Measurements from ENCODE around the gene REL.
A peak's percentile ranks its signal among the peaks of the same experiment; 100 is the strongest.

Gene REL

DNA sequence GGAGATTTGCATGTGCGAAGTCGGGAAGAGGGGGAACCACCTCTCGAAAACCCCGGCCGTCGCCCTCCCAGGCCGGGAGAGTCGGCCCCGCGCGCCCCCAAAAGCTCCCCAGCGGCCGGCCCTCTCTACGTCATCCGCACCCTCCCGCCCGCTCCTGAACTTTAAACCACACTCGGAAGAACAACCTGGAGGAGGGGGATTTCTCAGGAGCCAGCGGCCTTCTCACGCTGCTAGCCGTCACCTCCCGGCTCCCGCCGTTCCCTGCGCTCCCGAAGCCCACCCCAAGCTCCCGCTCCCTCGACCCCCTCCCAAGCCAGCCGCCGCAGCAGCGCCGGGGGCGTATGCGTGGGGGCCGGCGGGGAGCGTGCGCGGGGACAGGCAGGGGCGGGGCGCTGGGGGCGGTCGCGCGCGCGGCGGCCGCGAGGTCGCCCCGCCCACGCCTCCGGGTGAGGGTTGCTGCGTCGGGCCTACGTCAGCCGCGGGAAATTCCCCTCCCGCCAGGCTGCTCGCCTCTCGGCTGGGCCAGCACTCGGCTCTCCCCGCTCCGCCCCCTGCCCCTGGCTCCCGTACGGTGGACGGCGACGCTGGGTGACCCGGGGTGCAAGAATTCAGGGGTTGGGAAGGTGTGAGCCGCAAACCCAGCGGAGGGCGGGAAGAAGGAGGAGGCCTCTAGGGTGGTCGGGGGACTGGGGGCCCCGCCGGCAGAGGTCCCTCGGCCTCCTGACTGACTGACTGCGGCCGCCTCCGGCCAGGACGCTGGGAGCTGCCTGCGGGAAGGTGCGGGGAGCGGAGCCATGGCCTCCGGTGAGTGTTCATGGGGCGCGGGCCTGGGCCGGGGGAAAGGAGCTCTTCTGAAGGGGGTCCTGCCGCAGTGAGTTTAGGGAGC is at the start of gene REL:
Gene REL, plus strand, starts transcription at position 528 of the 886 bp plus-strand sequence. Its CDS starts 267 bp downstream, at position 795.
- no peaks in the 10 kb centered on the region for H3K9me3 ChIP-seq (ENCODE audit: control insufficient read depth in 5 of 5, low read length in 5 of 5)
- H3K36me3 ChIP-seq (ENCODE audit: control insufficient read depth in 5 of 5, insufficient read depth in 5 of 5, low read length in 5 of 5): no peaks in the 10 kb centered on the region
- no peaks in the 10 kb centered on the region for H3K27me3 ChIP-seq (ENCODE audit: control insufficient read depth in 5 of 5, insufficient read depth in 4 of 5, low read length in 5 of 5)
- H3K9ac ChIP-seq (ENCODE audit: low read length in 5 of 5): peak within 1 kb of the TSS; percentile 90 to 99 (median 97)
- peaks cover 0 to 32% (median 29%) of the 10 kb centered on the region in 5 donors for H3K4me1 ChIP-seq (ENCODE audit: control insufficient read depth in 5 of 5, insufficient read depth in 5 of 5, low read length in 5 of 5)
- peak within 1 kb of the TSS; percentile 95 for H3K27ac ChIP-seq (ENCODE audit: low read depth, low read length)
- H3K4me3 ChIP-seq (ENCODE audit: low read depth in 1 of 5, low read length in 5 of 5): peak within 1 kb of the TSS; percentile 83 to 95 (median 91)

DNA sequence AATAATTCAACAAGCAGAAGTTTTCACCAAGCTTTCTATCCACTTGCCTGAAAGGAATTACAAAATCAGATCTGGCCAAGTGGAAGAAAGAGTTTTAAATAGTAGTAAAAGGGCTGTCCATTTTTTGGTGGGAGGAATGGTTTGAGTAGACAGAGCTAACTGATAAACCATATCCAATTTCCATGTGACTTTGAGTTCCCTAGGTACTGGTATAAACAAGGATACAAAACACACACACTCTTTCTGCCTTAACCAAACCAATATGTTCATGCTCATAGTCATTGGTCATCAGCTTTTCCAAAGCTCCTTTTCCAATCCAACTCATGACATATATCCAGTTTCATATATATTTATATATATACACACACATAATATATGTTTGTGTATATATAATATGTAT is 49.5 kb upstream of the REL start:
- no peak overlapping the region for H3K9ac ChIP-seq (ENCODE audit: low read length in 5 of 5)
- H3K9me3 ChIP-seq (ENCODE audit: control insufficient read depth in 5 of 5, low read length in 5 of 5): no peaks in the 10 kb centered on the region
- peaks cover 0 to 3% (median 0%) of the 10 kb centered on the region in 5 donors for H3K27me3 ChIP-seq (ENCODE audit: control insufficient read depth in 5 of 5, insufficient read depth in 4 of 5, low read length in 5 of 5)
- H3K4me1 ChIP-seq (ENCODE audit: control insufficient read depth in 5 of 5, insufficient read depth in 5 of 5, low read length in 5 of 5): peaks cover 0 to 6% (median 0%) of the 10 kb centered on the region in 5 donors
- H3K36me3 ChIP-seq (ENCODE audit: control insufficient read depth in 5 of 5, insufficient read depth in 5 of 5, low read length in 5 of 5): no peaks in the 10 kb centered on the region
- no peak overlapping the region for H3K27ac ChIP-seq (ENCODE audit: low read depth, low read length)
- no peak overlapping the region for H3K4me3 ChIP-seq (ENCODE audit: low read depth in 1 of 5, low read length in 5 of 5)

DNA sequence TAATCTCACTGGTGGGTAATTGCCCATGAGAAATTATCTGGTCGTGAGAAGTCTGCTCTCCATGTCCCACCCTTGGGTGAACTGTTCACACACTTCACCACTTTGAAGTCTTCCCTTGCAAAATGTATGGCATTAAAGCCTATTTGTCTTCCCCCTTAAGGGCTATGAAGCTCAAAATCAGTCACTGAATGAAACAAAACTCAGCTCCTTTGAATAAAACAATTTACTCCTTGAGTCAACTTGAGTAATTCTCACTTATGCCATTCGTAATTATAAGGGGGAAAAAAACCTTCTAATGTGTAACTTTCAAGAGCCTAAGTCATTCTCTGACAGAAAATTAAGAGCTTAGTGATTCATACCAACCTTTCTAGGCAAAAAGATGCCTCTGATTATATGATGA is 48.8 kb upstream of the REL start:
- Histone ChIP-seq H3K36me3 (ENCODE audit: control insufficient read depth in 5 of 5, insufficient read depth in 5 of 5, low read length in 5 of 5) (no peaks in the 10 kb centered on the region), H3K4me3 (ENCODE audit: low read depth in 1 of 5, low read length in 5 of 5) (no peak overlapping the region), H3K4me1 (ENCODE audit: control insufficient read depth in 5 of 5, insufficient read depth in 5 of 5, low read length in 5 of 5) (peaks cover 0 to 6% (median 0%) of the 10 kb centered on the region in 5 donors), H3K27ac (ENCODE audit: low read depth, low read length) (no peak overlapping the region), H3K9me3 (ENCODE audit: control insufficient read depth in 5 of 5, low read length in 5 of 5) (no peaks in the 10 kb centered on the region), H3K27me3 (ENCODE audit: control insufficient read depth in 5 of 5, insufficient read depth in 4 of 5, low read length in 5 of 5) (peaks cover 0 to 3% (median 0%) of the 10 kb centered on the region in 5 donors), H3K9ac (ENCODE audit: low read length in 5 of 5) (no peak overlapping the region)

DNA sequence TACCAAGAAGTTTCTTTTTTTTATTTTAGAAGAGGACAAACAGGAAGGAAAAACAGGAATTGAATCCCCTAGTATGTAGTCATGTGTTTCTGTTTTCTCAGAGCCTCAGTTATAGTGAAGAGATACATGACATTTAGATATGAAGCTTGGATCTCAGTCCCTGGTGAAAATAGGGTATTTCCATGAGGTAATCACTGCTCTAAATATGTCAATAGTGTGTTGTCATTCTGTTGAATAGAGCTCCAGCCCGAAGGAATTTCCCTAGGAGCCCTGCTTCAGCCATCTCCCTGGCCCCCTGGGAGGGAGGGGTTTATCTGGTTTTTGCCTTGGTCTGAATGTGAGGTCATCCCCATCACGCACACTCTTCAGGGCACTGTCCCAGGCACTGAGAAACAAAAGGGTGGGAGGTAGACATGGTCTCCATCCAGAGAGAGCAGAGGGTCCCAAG is 47.1 kb upstream of the REL start:
- Histone ChIP-seq H3K4me3 (ENCODE audit: low read depth in 1 of 5, low read length in 5 of 5) (no peak overlapping the region), H3K27ac (ENCODE audit: low read depth, low read length) (no peak overlapping the region), H3K9me3 (ENCODE audit: control insufficient read depth in 5 of 5, low read length in 5 of 5) (no peaks in the 10 kb centered on the region), H3K9ac (ENCODE audit: low read length in 5 of 5) (no peak overlapping the region), H3K4me1 (ENCODE audit: control insufficient read depth in 5 of 5, insufficient read depth in 5 of 5, low read length in 5 of 5) (peaks cover 0 to 6% (median 0%) of the 10 kb centered on the region in 5 donors), H3K27me3 (ENCODE audit: control insufficient read depth in 5 of 5, insufficient read depth in 4 of 5, low read length in 5 of 5) (peaks cover 0 to 3% (median 0%) of the 10 kb centered on the region in 5 donors), H3K36me3 (ENCODE audit: control insufficient read depth in 5 of 5, insufficient read depth in 5 of 5, low read length in 5 of 5) (no peaks in the 10 kb centered on the region)

DNA sequence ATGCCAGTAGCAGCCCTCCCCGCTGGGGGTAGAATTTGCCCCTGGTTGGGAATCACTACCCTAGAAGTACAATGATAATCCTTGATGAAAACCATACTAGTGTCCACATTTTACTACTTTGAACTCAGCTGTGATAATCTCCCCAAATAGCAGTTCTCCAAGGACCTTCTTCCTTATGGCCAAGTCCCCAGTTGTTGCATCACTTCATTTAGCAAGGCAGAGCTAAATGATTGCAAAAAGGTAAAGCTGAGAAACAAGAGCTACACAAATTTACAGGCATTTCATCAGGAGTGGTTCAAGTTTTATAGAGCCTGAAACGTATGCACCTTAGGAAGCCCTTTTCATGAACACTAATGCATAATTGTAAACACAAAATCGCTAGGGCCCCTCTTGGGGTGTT is 44.9 kb upstream of the REL start:
- Histone ChIP-seq H3K27me3 (ENCODE audit: control insufficient read depth in 5 of 5, insufficient read depth in 4 of 5, low read length in 5 of 5) (peaks cover 0 to 3% (median 0%) of the 10 kb centered on the region in 5 donors), H3K4me3 (ENCODE audit: low read depth in 1 of 5, low read length in 5 of 5) (no peak overlapping the region), H3K9me3 (ENCODE audit: control insufficient read depth in 5 of 5, low read length in 5 of 5) (no peaks in the 10 kb centered on the region), H3K27ac (ENCODE audit: low read depth, low read length) (no peak overlapping the region), H3K36me3 (ENCODE audit: control insufficient read depth in 5 of 5, insufficient read depth in 5 of 5, low read length in 5 of 5) (no peaks in the 10 kb centered on the region), H3K9ac (ENCODE audit: low read length in 5 of 5) (no peak overlapping the region), H3K4me1 (ENCODE audit: control insufficient read depth in 5 of 5, insufficient read depth in 5 of 5, low read length in 5 of 5) (peaks cover 0 to 6% (median 0%) of the 10 kb centered on the region in 5 donors)

DNA sequence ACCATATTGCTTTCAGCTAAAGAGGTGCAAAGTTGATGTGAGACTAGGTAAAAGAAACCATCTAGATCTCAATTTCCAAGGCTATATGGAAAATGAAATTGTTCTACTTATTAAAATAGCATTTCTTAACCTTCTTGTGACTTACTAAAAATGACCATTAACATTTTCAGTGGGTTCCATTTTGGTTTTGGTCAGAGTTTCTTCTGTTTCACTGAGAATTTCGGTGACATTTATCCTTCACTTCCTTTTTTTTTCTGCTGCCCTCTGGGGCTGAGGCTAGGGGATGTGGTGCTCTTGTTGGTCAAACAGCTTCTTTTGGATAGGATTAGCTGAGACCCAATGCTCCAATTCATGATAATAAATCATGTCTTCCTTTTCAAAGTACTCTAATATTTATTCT is 44.3 kb upstream of the REL start:
- Histone ChIP-seq H3K36me3 (ENCODE audit: control insufficient read depth in 5 of 5, insufficient read depth in 5 of 5, low read length in 5 of 5) (no peaks in the 10 kb centered on the region), H3K4me3 (ENCODE audit: low read depth in 1 of 5, low read length in 5 of 5) (no peak overlapping the region)

DNA sequence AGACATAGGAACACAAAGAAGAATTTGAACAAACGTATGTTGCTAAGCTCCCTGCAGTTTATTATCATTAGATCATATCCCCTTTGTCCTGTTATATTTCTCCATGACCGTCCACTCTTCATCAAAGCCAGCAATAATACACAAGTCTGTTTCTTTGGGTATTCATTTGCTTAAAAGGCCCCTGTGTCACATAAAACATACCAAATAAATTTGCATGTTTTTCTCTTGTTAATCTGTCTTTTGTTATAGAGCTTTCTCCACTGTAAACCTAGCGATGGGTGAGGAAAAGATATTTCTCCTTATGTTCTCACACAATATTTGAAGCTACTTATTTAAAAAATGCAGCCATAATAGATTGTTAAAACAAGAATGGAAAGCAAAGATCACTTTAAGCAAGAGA is 42.9 kb upstream of the REL start:
- H3K36me3 ChIP-seq (ENCODE audit: control insufficient read depth in 5 of 5, insufficient read depth in 5 of 5, low read length in 5 of 5): no peaks in the 10 kb centered on the region
- peaks cover 0 to 3% (median 0%) of the 10 kb centered on the region in 5 donors for H3K27me3 ChIP-seq (ENCODE audit: control insufficient read depth in 5 of 5, insufficient read depth in 4 of 5, low read length in 5 of 5)
- no peaks in the 10 kb centered on the region for H3K9me3 ChIP-seq (ENCODE audit: control insufficient read depth in 5 of 5, low read length in 5 of 5)
- no peak overlapping the region for H3K4me3 ChIP-seq (ENCODE audit: low read depth in 1 of 5, low read length in 5 of 5)
- H3K9ac ChIP-seq (ENCODE audit: low read length in 5 of 5): no peak overlapping the region
- no peak overlapping the region for H3K27ac ChIP-seq (ENCODE audit: low read depth, low read length)
- peaks cover 0 to 6% (median 0%) of the 10 kb centered on the region in 5 donors for H3K4me1 ChIP-seq (ENCODE audit: control insufficient read depth in 5 of 5, insufficient read depth in 5 of 5, low read length in 5 of 5)

More for the DNA sequence above, 44.3 kb upstream of the REL start:
- H3K9me3 ChIP-seq (ENCODE audit: control insufficient read depth in 5 of 5, low read length in 5 of 5): no peaks in the 10 kb centered on the region
- H3K4me1 ChIP-seq (ENCODE audit: control insufficient read depth in 5 of 5, insufficient read depth in 5 of 5, low read length in 5 of 5): peaks cover 0 to 6% (median 0%) of the 10 kb centered on the region in 5 donors
- no peak overlapping the region for H3K27ac ChIP-seq (ENCODE audit: low read depth, low read length)
- H3K9ac ChIP-seq (ENCODE audit: low read length in 5 of 5): no peak overlapping the region
- H3K27me3 ChIP-seq (ENCODE audit: control insufficient read depth in 5 of 5, insufficient read depth in 4 of 5, low read length in 5 of 5): peaks cover 0 to 3% (median 0%) of the 10 kb centered on the region in 5 donors

DNA sequence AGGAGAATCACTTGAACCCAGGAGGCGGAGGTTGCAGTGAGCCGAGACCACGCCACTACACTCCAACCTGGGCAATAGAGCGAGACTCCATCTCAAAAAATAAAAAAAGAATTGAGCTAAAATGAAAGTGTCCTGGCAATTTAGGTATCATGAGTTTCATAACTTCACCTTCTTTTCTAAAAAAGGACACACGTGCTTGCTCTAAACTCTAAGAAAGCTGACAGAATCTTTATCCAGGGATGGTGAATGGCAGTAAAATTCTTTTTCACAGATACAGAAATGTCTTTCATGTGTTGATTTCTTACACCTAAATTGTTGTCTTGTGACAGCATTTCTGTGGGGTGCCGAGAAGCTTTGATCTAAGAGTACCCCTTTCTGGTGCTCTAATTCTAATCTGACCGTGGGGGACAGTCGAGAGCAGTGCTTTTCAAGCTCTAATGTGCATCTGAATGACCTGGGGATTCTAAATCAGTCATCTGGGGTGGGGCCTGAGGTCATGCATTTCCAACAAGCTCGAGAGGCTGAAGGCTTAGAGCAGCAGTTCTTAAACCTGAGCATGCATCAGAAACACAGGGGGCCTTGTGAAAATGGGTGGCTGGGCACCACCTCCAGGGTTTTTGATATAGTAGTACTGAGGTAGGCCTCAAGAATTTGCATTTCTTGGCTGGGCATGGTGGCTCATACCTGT is 42.1 kb upstream of the REL start:
- Histone ChIP-seq H3K4me3 (ENCODE audit: low read depth in 1 of 5, low read length in 5 of 5) (no peak overlapping the region), H3K9ac (ENCODE audit: low read length in 5 of 5) (no peak overlapping the region), H3K9me3 (ENCODE audit: control insufficient read depth in 5 of 5, low read length in 5 of 5) (no peaks in the 10 kb centered on the region), H3K36me3 (ENCODE audit: control insufficient read depth in 5 of 5, insufficient read depth in 5 of 5, low read length in 5 of 5) (no peaks in the 10 kb centered on the region), H3K27me3 (ENCODE audit: control insufficient read depth in 5 of 5, insufficient read depth in 4 of 5, low read length in 5 of 5) (peaks cover 0 to 3% (median 0%) of the 10 kb centered on the region in 5 donors), H3K27ac (ENCODE audit: low read depth, low read length) (no peak overlapping the region), H3K4me1 (ENCODE audit: control insufficient read depth in 5 of 5, insufficient read depth in 5 of 5, low read length in 5 of 5) (peaks cover 0 to 6% (median 0%) of the 10 kb centered on the region in 5 donors)

DNA sequence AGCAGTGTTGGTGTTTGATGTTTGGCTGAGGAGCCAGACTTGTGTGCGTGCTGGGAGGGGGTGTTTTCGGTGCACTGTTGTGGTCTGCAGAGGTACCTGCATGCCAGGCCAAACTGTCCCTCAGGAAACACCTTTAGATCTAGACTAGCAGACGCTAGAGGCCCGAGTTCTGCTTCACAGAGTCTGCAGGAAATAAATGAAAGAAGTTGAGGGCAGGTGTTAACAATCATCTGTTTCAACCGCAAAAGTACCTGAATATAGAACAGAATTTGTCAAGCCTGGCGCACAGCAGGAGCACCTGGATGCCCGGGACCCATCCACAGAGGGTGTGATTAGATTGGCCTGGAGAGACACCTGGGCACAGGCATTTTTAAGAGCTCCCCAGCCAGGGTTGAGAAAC is 40.5 kb upstream of the REL start:
- no peak overlapping the region for H3K9ac ChIP-seq (ENCODE audit: low read length in 5 of 5)
- no peaks in the 10 kb centered on the region for H3K27me3 ChIP-seq (ENCODE audit: control insufficient read depth in 5 of 5, insufficient read depth in 4 of 5, low read length in 5 of 5)
- no peaks in the 10 kb centered on the region for H3K4me1 ChIP-seq (ENCODE audit: control insufficient read depth in 5 of 5, insufficient read depth in 5 of 5, low read length in 5 of 5)
- H3K27ac ChIP-seq (ENCODE audit: low read depth, low read length): no peak overlapping the region
- H3K4me3 ChIP-seq (ENCODE audit: low read depth in 1 of 5, low read length in 5 of 5): no peak overlapping the region
- no peaks in the 10 kb centered on the region for H3K9me3 ChIP-seq (ENCODE audit: control insufficient read depth in 5 of 5, low read length in 5 of 5)
- H3K36me3 ChIP-seq (ENCODE audit: control insufficient read depth in 5 of 5, insufficient read depth in 5 of 5, low read length in 5 of 5): no peaks in the 10 kb centered on the region

DNA sequence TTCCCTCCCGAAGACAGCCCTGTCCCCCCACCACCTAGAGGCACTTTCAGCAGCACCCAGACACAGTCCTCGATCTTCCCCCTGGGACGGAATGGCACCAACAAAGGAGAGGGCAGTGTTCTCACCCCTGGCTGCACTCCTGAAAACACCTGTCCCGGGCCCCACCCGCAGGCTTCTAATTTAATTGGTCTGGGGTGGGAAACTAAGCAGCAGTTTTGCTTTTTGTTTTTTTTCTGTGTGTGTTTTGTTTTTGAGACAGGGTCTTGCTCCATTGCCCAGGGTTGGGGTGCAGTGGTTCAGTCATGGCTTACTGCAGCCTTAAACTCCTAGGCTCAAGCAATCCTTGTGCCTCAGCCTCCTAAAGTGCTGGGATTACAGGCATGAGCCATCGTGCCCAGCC is 38.4 kb upstream of the REL start:
- Histone ChIP-seq H3K9ac (ENCODE audit: low read length in 5 of 5) (no peak overlapping the region), H3K4me1 (ENCODE audit: control insufficient read depth in 5 of 5, insufficient read depth in 5 of 5, low read length in 5 of 5) (no peaks in the 10 kb centered on the region), H3K27ac (ENCODE audit: low read depth, low read length) (no peak overlapping the region), H3K27me3 (ENCODE audit: control insufficient read depth in 5 of 5, insufficient read depth in 4 of 5, low read length in 5 of 5) (no peaks in the 10 kb centered on the region), H3K9me3 (ENCODE audit: control insufficient read depth in 5 of 5, low read length in 5 of 5) (no peaks in the 10 kb centered on the region), H3K36me3 (ENCODE audit: control insufficient read depth in 5 of 5, insufficient read depth in 5 of 5, low read length in 5 of 5) (no peaks in the 10 kb centered on the region), H3K4me3 (ENCODE audit: low read depth in 1 of 5, low read length in 5 of 5) (no peak overlapping the region)
